Keratinocyte (primary cell): ENCODE data around the gene PPP2R5B.

Experiments used
- EZH2 ChIP-seq: IDR thresholded peaks from one replicate; pipeline ENCODE4 v1.6.1; 2012; ENCODE audit warnings: inconsistent platforms, mild to moderate bottlenecking, low read length, moderate library complexity
- TF ChIP-seq, protein P1 (sequence below), 3 experiments: IDR thresholded peaks in 1 of 3; conservative IDR thresholded peaks in 1 of 3; optimal IDR thresholded peaks in 1 of 3; 2 replicates in 2 of 3; 3 replicates in 1 of 3; pipeline versions ENCODE3 to v1.5.1; 2011; ENCODE audit warnings: low read length in 3 of 3, mild to moderate bottlenecking in 3 of 3, moderate library complexity in 2 of 3, control low read depth in 1 of 3, inconsistent platforms in 1 of 3; ENCODE audit not compliant: insufficient read depth in 2 of 3; ENCODE audit errors: extremely low read depth in 1 of 3

DNA sequence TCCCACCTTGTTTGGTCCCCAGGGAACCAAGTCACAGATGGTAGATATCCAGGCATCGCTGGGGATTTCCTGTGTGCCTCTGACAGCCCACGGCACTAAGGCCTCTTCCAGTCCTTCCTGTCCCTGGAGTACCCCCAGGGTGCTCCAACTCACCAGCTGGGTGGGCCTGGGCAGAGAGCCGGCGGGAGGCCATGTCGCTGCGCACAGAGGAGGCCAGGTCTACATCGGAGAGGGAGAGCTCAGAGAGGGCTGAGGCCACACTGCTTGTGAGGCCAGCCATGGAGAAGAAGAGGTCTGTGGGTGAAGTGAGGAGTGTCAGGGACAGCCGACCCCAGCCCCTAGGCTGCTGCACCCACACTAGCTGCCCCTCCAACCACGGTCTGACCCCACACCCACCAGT lies 12.8 kb upstream of the PPP2R5B start:
- TF ChIP-seq, protein P1, sequence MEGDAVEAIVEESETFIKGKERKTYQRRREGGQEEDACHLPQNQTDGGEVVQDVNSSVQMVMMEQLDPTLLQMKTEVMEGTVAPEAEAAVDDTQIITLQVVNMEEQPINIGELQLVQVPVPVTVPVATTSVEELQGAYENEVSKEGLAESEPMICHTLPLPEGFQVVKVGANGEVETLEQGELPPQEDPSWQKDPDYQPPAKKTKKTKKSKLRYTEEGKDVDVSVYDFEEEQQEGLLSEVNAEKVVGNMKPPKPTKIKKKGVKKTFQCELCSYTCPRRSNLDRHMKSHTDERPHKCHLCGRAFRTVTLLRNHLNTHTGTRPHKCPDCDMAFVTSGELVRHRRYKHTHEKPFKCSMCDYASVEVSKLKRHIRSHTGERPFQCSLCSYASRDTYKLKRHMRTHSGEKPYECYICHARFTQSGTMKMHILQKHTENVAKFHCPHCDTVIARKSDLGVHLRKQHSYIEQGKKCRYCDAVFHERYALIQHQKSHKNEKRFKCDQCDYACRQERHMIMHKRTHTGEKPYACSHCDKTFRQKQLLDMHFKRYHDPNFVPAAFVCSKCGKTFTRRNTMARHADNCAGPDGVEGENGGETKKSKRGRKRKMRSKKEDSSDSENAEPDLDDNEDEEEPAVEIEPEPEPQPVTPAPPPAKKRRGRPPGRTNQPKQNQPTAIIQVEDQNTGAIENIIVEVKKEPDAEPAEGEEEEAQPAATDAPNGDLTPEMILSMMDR (optimal IDR thresholded peaks at IDR 0.05 in 1 of 3, IDR thresholded peaks at IDR 0.05 in 1 of 3, conservative IDR thresholded peaks at IDR 0.05 in 1 of 3; ENCODE audit: extremely low read depth in 1 of 3, insufficient read depth in 2 of 3, low read length in 3 of 3), result no peak
- no peak for TF ChIP-seq EZH2
